GM21515 (cell line): ENCODE measurements around the gene ALPI.

Source experiments
- ATAC-seq: cut with Tn5 transposase; IDR thresholded peaks from one replicate; pipeline ENCODE4 v1.9.1; 2021; ENCODE audit not compliant: unreplicated experiment

Gene ALPI

GRCh38 chr2:232495292-232495691, 39.3 kb downstream of the ALPI start:
- no peak for ATAC-seq

GRCh38 chr2:232496501-232497270, 40.7 kb downstream of the ALPI start:
- no peak for ATAC-seq

- ATAC-seq, result no peak
Observed at GRCh38 chr2:232497348-232497747, 41.4 kb downstream of the ALPI start.

GRCh38 chr2:232498452-232498851, 42.5 kb downstream of the ALPI start:
- ATAC-seq, result no peak

GRCh38 chr2:232501331-232501771, 45.4 kb downstream of the ALPI start:
- ATAC-seq, result no peak

- ATAC-seq, result no peak
Observed at GRCh38 chr2:232501794-232502390, 45.9 kb downstream of the ALPI start.

- no peak for ATAC-seq
Observed at GRCh38 chr2:232502511-232502910, 46.6 kb downstream of the ALPI start.

- no peak for ATAC-seq
Observed at GRCh38 chr2:232502911-232503808, 47.2 kb downstream of the ALPI start.

GRCh38 chr2:232503809-232504323, 47.9 kb downstream of the ALPI start:
- no peak for ATAC-seq

GRCh38 chr2:232504438-232504837, 48.5 kb downstream of the ALPI start:
- ATAC-seq, result no peak

GRCh38 chr2:232505856-232506255, 49.9 kb downstream of the ALPI start:
- ATAC-seq, result no peak

GRCh38 chr2:232506709-232507108, 50.8 kb downstream of the ALPI start:
- no peak for ATAC-seq

- no peak for ATAC-seq
Observed at GRCh38 chr2:232508251-232508650, 52.3 kb downstream of the ALPI start.
